ENCODE results near the gene SLC34A1. TPM values are rescaled to one million over a fixed set of nuclear protein-coding genes. Genes with fewer than 3 reads are reported as not detected.

SLC34A1 gene
- total RNA-seq, 4 donors from 2014 or later, result not detected

GRCh38 chr5:177371120-177372033, 12.9 kb upstream of the SLC34A1 start:
- intact Hi-C loops (cut with DNase I), result no loop called here
- TF ChIP-seq POLR2A (IDR thresholded peaks at IDR 0.05) (no peak), CTCF (IDR thresholded peaks at IDR 0.05) (no peak)
- H3K27me3 ChIP-seq, result no peaks in the 10 kb centered on the region
- WGBS, 2 donors, result 61 to 71% methylated on average over 15 of the region's 26 CpGs
- H3K4me1 ChIP-seq, result peaks cover 13 to 20% of the 10 kb centered on the region in 2 donors
- no peak for DNase-seq
- H3K4me3 ChIP-seq (replicated peaks in 1 of 3), result peak overlapping the region in 1 of 3 donors; percentile 21
- no peaks in the 10 kb centered on the region for H3K36me3 ChIP-seq
- H3K9me3 ChIP-seq, result no peaks in the 10 kb centered on the region
- H3K27ac ChIP-seq, result no peak overlapping the region

DNA sequence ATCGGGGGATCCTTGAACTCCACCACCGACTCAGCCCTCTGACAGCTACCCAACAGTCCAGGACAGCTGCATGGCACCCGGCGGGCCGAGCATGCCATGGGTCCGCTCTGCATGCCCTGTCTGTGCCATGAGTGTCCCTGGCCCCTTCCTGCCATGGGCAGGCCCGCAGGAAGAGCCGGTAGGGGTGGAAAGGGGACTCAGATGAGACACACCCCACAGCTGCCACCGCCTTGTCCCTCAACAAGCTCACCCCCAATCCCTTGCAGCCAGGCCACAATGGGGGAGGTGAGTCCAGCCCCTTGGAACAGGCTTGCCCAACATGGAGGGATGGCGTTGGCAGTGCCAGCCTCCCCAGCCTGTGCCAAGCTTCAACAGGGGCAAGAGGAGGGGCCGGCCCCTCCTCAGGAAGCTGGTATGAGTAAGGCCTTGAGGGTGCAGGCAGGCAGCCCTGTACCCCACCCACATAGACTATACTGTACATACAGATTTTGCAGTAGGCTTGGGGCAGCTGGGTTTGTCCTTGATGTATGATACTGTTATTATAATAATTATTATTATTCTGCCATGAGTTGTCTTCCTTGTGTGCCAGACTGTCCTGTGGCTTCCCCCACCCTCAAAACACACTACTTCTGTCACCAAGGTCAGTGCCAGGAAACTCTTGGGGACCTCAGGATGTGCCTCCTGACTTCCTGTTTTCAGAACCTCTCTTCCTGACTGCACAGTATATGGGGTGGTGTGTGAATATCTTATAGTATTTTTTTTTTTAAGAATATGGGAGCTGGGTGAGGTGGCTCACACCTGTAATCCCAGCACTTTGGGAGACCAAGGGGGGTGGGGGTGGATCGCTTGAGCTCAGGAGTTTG, 12.0 kb upstream of the SLC34A1 start:
- DNase-seq, result no peak

GRCh38 chr5:177372910-177373309, 11.3 kb upstream of the SLC34A1 start:
- Histone ChIP-seq H3K9me3 (no peaks in the 10 kb centered on the region), H3K4me1 (peaks cover 4 to 10% of the 10 kb centered on the region in 2 donors), H3K36me3 (no peaks in the 10 kb centered on the region), H3K4me3 (replicated peaks in 1 of 3) (no peak overlapping the region), H3K27me3 (no peaks in the 10 kb centered on the region), H3K27ac (no peak overlapping the region)
- WGBS, 2 donors, result 84 to 96% methylated on average over 6 of the region's 6 CpGs
- DNase-seq, result no peak
- intact Hi-C loops (cut with DNase I), result no loop called here
- no peak for TF ChIP-seq POLR2A (IDR thresholded peaks at IDR 0.05)
- TF ChIP-seq CTCF (IDR thresholded peaks at IDR 0.05), result no peak

More for the DNA sequence above, 12.0 kb upstream of the SLC34A1 start:
- Histone ChIP-seq H3K27me3 (no peaks in the 10 kb centered on the region), H3K36me3 (no peaks in the 10 kb centered on the region), H3K4me1 (peaks cover 9 to 17% of the 10 kb centered on the region in 2 donors), H3K4me3 (replicated peaks in 1 of 3) (no peak overlapping the region), H3K9me3 (no peaks in the 10 kb centered on the region), H3K27ac (no peak overlapping the region)
- 91 to 96% methylated on average over 5 to 6 of the region's 12 CpGs for WGBS, 2 donors
- intact Hi-C loops (cut with DNase I), result no loop called here
- TF ChIP-seq POLR2A (IDR thresholded peaks at IDR 0.05) (no peak), CTCF (IDR thresholded peaks at IDR 0.05) (no peak)

- Histone ChIP-seq H3K9me3 (no peaks in the 10 kb centered on the region), H3K27ac (no peak overlapping the region), H3K4me1 (peaks cover 4% of the 10 kb centered on the region in 2 donors), H3K36me3 (no peaks in the 10 kb centered on the region), H3K27me3 (no peaks in the 10 kb centered on the region), H3K4me3 (replicated peaks in 1 of 3) (no peak overlapping the region)
- no peak for TF ChIP-seq CTCF (IDR thresholded peaks at IDR 0.05)
- TF ChIP-seq POLR2A (IDR thresholded peaks at IDR 0.05), result no peak
- WGBS, 2 donors, result 56 to 59% methylated on average over 6 of the region's 6 CpGs
- peak in 1 of 2 donors; percentile 15 for DNase-seq
- intact Hi-C loops (cut with DNase I), result no loop called here
Measured at GRCh38 chr5:177373806-177374205, 10.4 kb upstream of the SLC34A1 start.

Measured in thyroid gland (tissue), 4 donors.